ENCODE data around the gene RBMS3.
"Not testable (repeated sequence)": the region's sequence is repeated elsewhere in the genome, so short reads cannot be mapped to it uniquely, and the experiment has no call there.

Gene RBMS3

GRCh38 chr3:29385046-29385830 lies 104.4 kb downstream of the RBMS3 start:
- DNase-seq (ENCODE audit: low spot score) = peak; percentile 38

- DNase-seq (ENCODE audit: low spot score) = no peak
Measured at GRCh38 chr3:29389362-29389761, 108.5 kb downstream of the RBMS3 start.

GRCh38 chr3:29392625-29393388 lies 111.9 kb downstream of the RBMS3 start:
- DNase-seq (ENCODE audit: low spot score) = no peak

- not testable (repeated sequence) for DNase-seq (ENCODE audit: low spot score)
Measured at GRCh38 chr3:29393946-29394345, 113.1 kb downstream of the RBMS3 start.

- no peak for DNase-seq (ENCODE audit: low spot score)
Measured at GRCh38 chr3:29397406-29397805, 116.5 kb downstream of the RBMS3 start.

- no peak for DNase-seq (ENCODE audit: low spot score)
Measured at GRCh38 chr3:29398787-29399186, 117.9 kb downstream of the RBMS3 start.

- DNase-seq (ENCODE audit: low spot score) = no peak
Measured at GRCh38 chr3:29406291-29406832, 125.5 kb downstream of the RBMS3 start.

GRCh38 chr3:29408676-29409075 lies 127.8 kb downstream of the RBMS3 start:
- DNase-seq (ENCODE audit: low spot score) = no peak

- DNase-seq (ENCODE audit: low spot score) = no peak
Measured at GRCh38 chr3:29409409-29409808, 128.5 kb downstream of the RBMS3 start.

GRCh38 chr3:29410220-29410619 lies 129.3 kb downstream of the RBMS3 start:
- no peak for DNase-seq (ENCODE audit: low spot score)

- DNase-seq (ENCODE audit: low spot score) = no peak
Measured at GRCh38 chr3:29410660-29411405, 130.0 kb downstream of the RBMS3 start.

GRCh38 chr3:29412110-29412509 lies 131.2 kb downstream of the RBMS3 start:
- no peak for DNase-seq (ENCODE audit: low spot score)

- DNase-seq (ENCODE audit: low spot score) = no peak
Measured at GRCh38 chr3:29414468-29415224, 133.8 kb downstream of the RBMS3 start.

- no peak for DNase-seq (ENCODE audit: low spot score)
Measured at GRCh38 chr3:29415482-29416223, 134.8 kb downstream of the RBMS3 start.

- no peak for DNase-seq (ENCODE audit: low spot score)
Measured at GRCh38 chr3:29416514-29416913, 135.6 kb downstream of the RBMS3 start.

- DNase-seq (ENCODE audit: low spot score) = peak; percentile 8
Measured at GRCh38 chr3:29420106-29420505, 139.2 kb downstream of the RBMS3 start.

- DNase-seq (ENCODE audit: low spot score) = no peak
Measured at GRCh38 chr3:29426302-29427226, 145.7 kb downstream of the RBMS3 start.

GRCh38 chr3:29427266-29428103 lies 146.6 kb downstream of the RBMS3 start:
- peak; percentile 66 for DNase-seq (ENCODE audit: low spot score)
